H1 (cell line): ENCODE measurements around the gene SPTB. TPM values are rescaled to one million over a fixed set of nuclear protein-coding genes. Genes with fewer than 3 reads are reported as not detected.

Source experiments
- CTCF ChIA-PET: fragments of 300-600 bp; sonication (Branson Sonifier 250); formaldehyde crosslinking; loops from one replicate; lab custom pipeline; 2021; ENCODE audit not compliant: partially characterized antibody; lab: Charles Lee
- POLR2A ChIA-PET: fragments of 300-600 bp; sonication (Branson Sonifier 250); formaldehyde crosslinking; loops from one replicate; lab custom pipeline; 2021; ENCODE audit warnings: inconsistent platforms; ENCODE audit not compliant: partially characterized antibody; lab: Charles Lee
- DNase-seq, 2 experiments: peaks; one replicate each; pipeline versions ENCODE4 v3.0.0 to v3.0.0-alpha.2; 2010 to 2022; ENCODE audit warnings: low spot score in 2 of 2, low read depth in 1 of 2, mixed read lengths in 1 of 2
- FAIRE-seq: peaks from 2 replicates; lab custom pipeline; 2011; peaks lifted over from hg19 to GRCh38; lab: Jason Lieb, UNC
- H2AFZ ChIP-seq: 2 replicates; pipeline ENCODE4 v1.8.1; 2012; ENCODE audit warnings: low read length, inconsistent platforms
- H2AK5ac ChIP-seq: 2 replicates; pipeline ENCODE4 v1.6.1; 2013; ENCODE audit warnings: low read depth, low read length
- H2BK120ac ChIP-seq: replicated peaks from 2 replicates; pipeline ENCODE3; 2013; ENCODE audit warnings: low read depth, low read length, inconsistent platforms
- H2BK12ac ChIP-seq: 2 replicates; pipeline ENCODE4 v1.6.1; 2013; ENCODE audit warnings: low read depth, low read length
- H2BK15ac ChIP-seq: 2 replicates; pipeline ENCODE4 v1.6.1; 2013; ENCODE audit warnings: low read length
- H2BK20ac ChIP-seq: 2 replicates; pipeline ENCODE4 v1.6.1; 2013; ENCODE audit warnings: low read length
- H2BK5ac ChIP-seq: 2 replicates; pipeline ENCODE4 v1.6.1; 2013; ENCODE audit warnings: low read depth, low read length
- H3K14ac ChIP-seq: 2 replicates; pipeline ENCODE4 v1.6.1; 2013; ENCODE audit warnings: inconsistent platforms; ENCODE audit not compliant: insufficient read length
- H3K18ac ChIP-seq: 2 replicates; pipeline ENCODE4 v1.6.1; 2013; ENCODE audit warnings: low read length; ENCODE audit errors: extremely low read depth
- H3K23ac ChIP-seq: 2 replicates; pipeline ENCODE4 v1.6.1; 2013; ENCODE audit warnings: inconsistent platforms; ENCODE audit not compliant: insufficient read length
- H3K23me2 ChIP-seq: 2 replicates; pipeline ENCODE4 v1.6.1; 2013; ENCODE audit warnings: low read depth, low read length
- H3K27ac ChIP-seq: 2 replicates; pipeline ENCODE4 v1.6.1; 2011; ENCODE audit warnings: low read depth, low read length, inconsistent platforms
- H3K27me3 ChIP-seq, 4 experiments: replicated peaks in 1 of 4; 1 replicate in 1 of 4; 2 replicates in 3 of 4; pipeline versions ENCODE4 v1.6.1 to v1.8.1; 2011 to 2013; ENCODE audit warnings: low read length in 3 of 4, mild to moderate bottlenecking in 3 of 4, inconsistent platforms in 2 of 4, mixed read lengths in 2 of 4, moderate library complexity in 1 of 4; ENCODE audit not compliant: control insufficient read depth in 3 of 4, insufficient read depth in 3 of 4; ENCODE audit errors: extremely low read depth in 1 of 4
- H3K36me3 ChIP-seq, 4 experiments: 2 replicates each; pipeline versions ENCODE4 v1.6.1 to v1.8.1; 2011 to 2013; ENCODE audit warnings: mild to moderate bottlenecking in 4 of 4, low read length in 3 of 4, moderate library complexity in 2 of 4, control low read depth in 1 of 4, inconsistent platforms in 1 of 4; ENCODE audit not compliant: insufficient read depth in 4 of 4, control insufficient read depth in 2 of 4
- H3K4ac ChIP-seq: replicated peaks from 2 replicates; pipeline ENCODE3; 2013; ENCODE audit warnings: low read length, low read depth, mixed read lengths, inconsistent platforms; ENCODE audit not compliant: insufficient read length
- H3K4me1 ChIP-seq, 4 experiments: replicated peaks in 1 of 4; 1 replicate in 1 of 4; 2 replicates in 3 of 4; pipeline versions ENCODE4 v1.6.1 to v1.8.1; 2011 to 2013; ENCODE audit warnings: low read length in 3 of 4, inconsistent platforms in 2 of 4, mixed read lengths in 1 of 4; ENCODE audit not compliant: insufficient read depth in 4 of 4, control insufficient read depth in 3 of 4
- H3K4me2 ChIP-seq, 2 experiments: 2 replicates each; pipeline versions ENCODE4 v1.6.1 to v1.8.1; 2011 to 2013; ENCODE audit warnings: low read depth in 2 of 2, low read length in 2 of 2, control low read depth in 1 of 2, inconsistent platforms in 1 of 2, mild to moderate bottlenecking in 1 of 2; ENCODE audit not compliant: insufficient read depth in 1 of 2
- H3K4me3 ChIP-seq, 4 experiments: fragments of 200-600, 300-600 bp in 1 of 4; sonication (generic), shearing (Covaris generic), sonication (Bioruptor Twin) in 1 of 4; 2 replicates each; pipeline versions ENCODE4 v1.5.1 to v1.8.1; 2011 to 2016; ENCODE audit warnings: low read length in 4 of 4, low read depth in 3 of 4, control low read depth in 2 of 4, inconsistent platforms in 2 of 4, mild to moderate bottlenecking in 2 of 4, mixed read lengths in 1 of 4, moderate library complexity in 1 of 4; ENCODE audit not compliant: insufficient read depth in 2 of 4; ENCODE audit errors: extremely low read depth in 1 of 4
- H3K56ac ChIP-seq: replicated peaks from 2 replicates; pipeline ENCODE3; 2013; ENCODE audit warnings: low read depth, mild to moderate bottlenecking, mixed read lengths, low read length, inconsistent platforms; ENCODE audit not compliant: insufficient read length
- H3K79me1 ChIP-seq: 2 replicates; pipeline ENCODE4 v1.6.1; 2013; ENCODE audit warnings: low read depth, low read length, control low read depth
- H3K79me2 ChIP-seq, 2 experiments: 2 replicates each; pipeline versions ENCODE4 v1.6.1 to v1.8.1; 2012 to 2013; ENCODE audit warnings: low read length in 2 of 2, mild to moderate bottlenecking in 2 of 2, inconsistent platforms in 1 of 2; ENCODE audit not compliant: insufficient read depth in 2 of 2, control insufficient read depth in 1 of 2
- H3K9ac ChIP-seq, 4 experiments: replicated peaks in 1 of 4; 1 replicate in 1 of 4; 2 replicates in 3 of 4; pipeline versions ENCODE4 v1.6.1 to v1.8.1; 2011 to 2013; ENCODE audit warnings: low read depth in 3 of 4, low read length in 3 of 4, control low read depth in 2 of 4, mild to moderate bottlenecking in 2 of 4, moderate library complexity in 2 of 4, inconsistent platforms in 1 of 4; ENCODE audit errors: extremely low read depth in 1 of 4
- H3K9me3 ChIP-seq, 2 experiments: 2 replicates each; pipeline versions ENCODE4 v1.6.1 to v1.8.1; 2012 to 2013; ENCODE audit warnings: mild to moderate bottlenecking in 2 of 2, moderate library complexity in 2 of 2, control low read depth in 1 of 2, inconsistent platforms in 1 of 2, low read depth in 1 of 2, low read length in 1 of 2, mixed read lengths in 1 of 2; ENCODE audit not compliant: insufficient read depth in 2 of 2
- H4K20me1 ChIP-seq, 2 experiments: replicated peaks in 1 of 2; 2 replicates each; pipeline versions ENCODE3 to v1.8.1; 2011 to 2013; ENCODE audit warnings: inconsistent platforms in 2 of 2, low read length in 2 of 2, mild to moderate bottlenecking in 1 of 2; ENCODE audit not compliant: insufficient read depth in 2 of 2, control insufficient read depth in 1 of 2
- H4K5ac ChIP-seq: 2 replicates; pipeline ENCODE4 v1.6.1; 2013; ENCODE audit warnings: low read length, low read depth, mixed read lengths, inconsistent platforms; ENCODE audit not compliant: insufficient read length
- H4K8ac ChIP-seq: 2 replicates; pipeline ENCODE4 v1.8.0; 2013; ENCODE audit warnings: mild to moderate bottlenecking, moderate library complexity, low read length, inconsistent platforms; ENCODE audit not compliant: insufficient read depth; ENCODE audit errors: extremely low read depth
- H4K91ac ChIP-seq: replicated peaks from 2 replicates; pipeline ENCODE3; 2013; ENCODE audit warnings: low read length, mixed read lengths, inconsistent platforms; ENCODE audit not compliant: insufficient read length
- BRCA1 ChIP-seq: IDR thresholded peaks from 2 replicates; pipeline ENCODE4 v1.6.1; 2012; ENCODE audit warnings: low read depth, low read length, improper control_type of control experiment
- POLR2A ChIP-seq, 2 experiments: IDR thresholded peaks; 1 replicate in 1 of 2; 2 replicates in 1 of 2; pipeline ENCODE4 v1.6.1; 2011; ENCODE audit warnings: low read depth in 2 of 2, low read length in 2 of 2, mild to moderate bottlenecking in 2 of 2; ENCODE audit errors: control extremely low read depth in 1 of 2
- POLR2AphosphoS5 ChIP-seq: IDR thresholded peaks from 2 replicates; pipeline ENCODE4 v1.6.1; 2011; ENCODE audit warnings: low read depth, low read length
- RAD21 ChIP-seq, 2 experiments: IDR thresholded peaks in 1 of 2; conservative IDR thresholded peaks in 1 of 2; 2 replicates each; pipeline ENCODE4 v1.6.1; 2011; ENCODE audit warnings: low read depth in 2 of 2, low read length in 2 of 2, improper control_type of control experiment in 1 of 2, inconsistent platforms in 1 of 2, mild to moderate bottlenecking in 1 of 2, moderate library complexity in 1 of 2
- RNF2 ChIP-seq: fragments of 200-900, 300-1000 bp; sonication (generic); IDR thresholded peaks from 2 replicates; pipeline ENCODE4 v1.7.1; 2016; ENCODE audit warnings: borderline replicate concordance, low read depth, mild to moderate bottlenecking, antibody characterized with exemption, low read length; ENCODE audit not compliant: poor library complexity, severe bottlenecking; ENCODE audit errors: missing control alignments
- ZNF274 ChIP-seq: IDR thresholded peaks from 2 replicates; pipeline ENCODE4 v1.7.0; 2012; ENCODE audit warnings: low read length, borderline replicate concordance; ENCODE audit errors: extremely low read depth
- WGBS, 2 experiments: shearing (Covaris generic) in 1 of 2; methylation state at CpG; one replicate each; pipeline versions ENCODE4 v1.1.6 to v1.1.7; 2013 to 2015; ENCODE audit warnings: low lambda C conversion rate in 2 of 2, mixed read lengths in 2 of 2, inconsistent platforms in 1 of 2, low coverage in 1 of 2, missing lambda C conversion rate in 1 of 2; ENCODE audit not compliant: insufficient replicate concordance in 2 of 2, insufficient coverage in 1 of 2, insufficient read length in 1 of 2; ENCODE audit errors: extremely low coverage in 1 of 2, missing lambda C conversion rate in 1 of 2; 5-methylcytosine and 5-hydroxymethylcytosine counted together
- polyA plus RNA-seq, 7 experiments: library from polyadenylated mRNA; depleted of rRNA in 3 of 7; stranded (reverse) in 5 of 7; unstranded in 2 of 7; fragments of >200 nt in 5 of 7; fragments of 200-250 nt in 2 of 7; gene quantifications; 1 replicate in 5 of 7; 2 replicates in 1 of 7; 4 replicates in 1 of 7; pipeline versions ENCODE4 v1.2.1 to v1.2.3, GENCODE V29; 2011 to 2013; ENCODE audit warnings: missing spikeins in 2 of 7, mixed read lengths in 2 of 7
- total RNA-seq: library from RNA; stranded (reverse); fragmentation: NEBNext Ultra II Directional; extraction: Animal tissue kit (Norgen Biotek cat#: 25700); gene quantifications from 2 replicates; pipeline ENCODE4 v1.2.1, GENCODE V29; 2021

Gene SPTB
- total and polyA plus RNA-seq, 2 of the 8 experiments (the other 6 are each of a cell fraction or from before 2014, with no cell fraction given), result 0.30 to 2.4 TPM

DNA sequence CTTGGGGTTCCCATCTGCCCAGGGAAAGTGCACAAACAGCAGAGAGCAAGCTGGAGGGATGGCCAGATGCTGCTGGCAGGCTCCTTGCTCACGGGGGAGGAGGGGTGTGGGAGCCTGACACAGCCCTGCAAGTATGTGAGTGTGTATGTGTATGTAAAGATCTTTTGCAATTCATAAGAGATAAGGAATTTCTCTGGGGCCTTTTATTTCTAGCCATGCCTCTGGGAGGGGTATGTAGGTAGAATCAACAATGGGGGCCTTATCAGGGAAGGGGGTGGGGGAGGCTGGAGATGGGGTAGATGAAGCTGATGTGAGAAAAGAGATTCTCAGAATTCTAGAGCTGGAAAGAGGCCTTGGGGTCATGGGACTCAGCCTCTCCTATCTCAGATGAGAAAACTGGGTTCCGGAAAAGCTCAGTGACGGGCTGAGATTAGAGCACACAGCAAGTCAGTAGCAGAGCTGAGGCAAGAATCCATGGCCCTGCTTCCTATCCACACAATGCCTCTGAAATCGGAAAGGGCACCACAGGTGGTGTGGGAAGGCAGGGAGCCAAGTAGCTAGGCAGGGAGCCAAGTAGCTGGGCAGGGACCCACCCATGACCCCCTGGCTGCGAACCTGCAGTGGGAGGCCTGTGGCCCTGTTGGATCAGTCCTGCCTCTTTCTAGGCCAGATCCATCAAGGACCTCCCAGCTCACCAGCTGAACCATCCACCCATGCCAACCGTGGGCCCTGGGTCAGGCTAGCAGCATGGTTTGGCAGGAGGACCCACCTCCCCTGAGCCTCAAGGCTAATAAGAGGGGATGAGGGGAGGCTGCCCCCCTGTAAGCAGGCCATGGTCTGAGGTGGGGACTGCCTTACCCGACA is 120.8 kb downstream of the SPTB start:
- 0 out of 2 replicates have a peak overlapping the region, but pooled peaks have one; percentile 39 for H2BK12ac ChIP-seq
- FAIRE-seq, result no peak
- POLR2A ChIA-PET, result interaction anchor here (1.1 to 1.7 kb wide), 3 partner anchors 9 to 54 kb away, joined by 3 to 4 read pairs (median 4); partner anchors contain the start of gene PLEKHG3
- TF ChIP-seq RNF2, result no peak
- no peak for TF ChIP-seq RAD21 (IDR thresholded peaks at IDR 0.05 in 1 of 2, conservative IDR thresholded peaks at IDR 0.05 in 1 of 2; ENCODE audit: low read depth in 2 of 2, low read length in 2 of 2)
- no peak for TF ChIP-seq ZNF274
- no peak for TF ChIP-seq BRCA1
- no peak for TF ChIP-seq POLR2A (IDR thresholded peaks at IDR 0.05; ENCODE audit: control extremely low read depth in 1 of 2, low read depth in 2 of 2, low read length in 2 of 2)
- no peak for TF ChIP-seq POLR2AphosphoS5

More for the DNA sequence above, 120.8 kb downstream of the SPTB start:
- Histone ChIP-seq H2BK5ac (no peak overlapping the region; the same call in 1 of the 2 replicates), H3K4ac (no peak overlapping the region), H3K4me2 (no peak overlapping the region), H4K5ac (no peak overlapping the region), H3K14ac (no peak overlapping the region), H4K20me1 (no peaks in the 10 kb centered on the region), H3K79me2 (no peaks in the 10 kb centered on the region), H3K36me3 (no peaks in the 10 kb centered on the region), H3K23ac (no peak overlapping the region), H3K27ac (no peak overlapping the region), H3K23me2 (no peaks in the 10 kb centered on the region), H4K8ac (no peak overlapping the region; the same call in 1 of the 2 replicates), H2AFZ (no peak overlapping the region), H3K79me1 (no peaks in the 10 kb centered on the region), H3K27me3 (no peaks in the 10 kb centered on the region; a peak in 2 of 7 replicates), H3K4me1 (peaks cover 0 to 23% (median 13%) of the 10 kb centered on the region in 4 experiments; a peak in 6 of 7 replicates), H3K18ac (peak overlapping the region; percentile 32; the same call in 1 of the 2 replicates), H3K56ac (no peak overlapping the region), H2BK15ac (no peak overlapping the region), H2BK120ac (no peak overlapping the region), H2AK5ac (0 out of 2 replicates have a peak overlapping the region, but pooled peaks have one; percentile 30), H2BK20ac (0 out of 2 replicates have a peak overlapping the region, but pooled peaks have one; percentile 18), H3K4me3 (no peak overlapping the region), H3K9me3 (no peaks in the 10 kb centered on the region), H4K91ac (no peak overlapping the region), H3K9ac (no peak overlapping the region)
- CTCF ChIA-PET, result interaction anchor here (0.5 to 5.1 kb wide), 36 partner anchors 8 to 1478 kb away, joined by 3 to 74 read pairs (median 5); partner anchors contain the start of genes CHURC1 and PLEKHG3
- 88% methylated on average over 7 of the region's 7 CpGs; no CpG with 5 or more reads in 1 of the 2 experiments for WGBS, 2 experiments
- no peak for DNase-seq
